HepG2 (cell line): Measurements from ENCODE around the gene TBC1D19.

Experiments used
- EZH2 ChIP-seq: conservative IDR thresholded peaks from 2 replicates; pipeline ENCODE4 v1.6.1; 2012; ENCODE audit warnings: mild to moderate bottlenecking, low read depth, low read length, moderate library complexity
- ZNF143 ChIP-seq: sonication (generic); formaldehyde crosslinking; IDR thresholded peaks from 2 replicates; pipeline ENCODE4 v1.4.0; 2020; ENCODE audit warnings: missing genetic modification reagents
- TF ChIP-seq, protein P1 (sequence below): sonication (generic); formaldehyde crosslinking; IDR thresholded peaks from 2 replicates; pipeline ENCODE4 v1.5.0; 2020; ENCODE audit warnings: mild to moderate bottlenecking, missing genetic modification reagents, moderate library complexity

DNA sequence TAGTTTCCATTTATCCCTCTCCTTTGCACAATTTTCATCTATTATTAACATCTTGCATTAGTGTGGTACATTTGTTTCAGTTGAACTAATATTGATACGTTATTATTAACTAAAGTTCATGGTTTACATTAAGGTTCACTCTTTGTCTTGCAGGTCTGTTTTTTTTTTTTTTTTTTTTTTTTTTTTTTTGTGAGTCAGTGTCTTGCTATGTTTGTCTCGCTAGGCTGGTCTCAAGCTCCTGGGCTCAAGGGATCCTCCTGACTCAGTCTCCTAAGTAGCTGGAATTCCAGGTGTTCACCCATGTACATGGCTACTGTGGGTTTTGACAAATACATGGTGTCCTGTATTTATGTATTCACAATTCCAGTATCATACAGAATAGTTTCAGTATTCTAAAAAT is 6.8 kb downstream of the TBC1D19 start:
- TF ChIP-seq ZNF143 (no peak), EZH2 (no peak)
- TF ChIP-seq, protein P1, sequence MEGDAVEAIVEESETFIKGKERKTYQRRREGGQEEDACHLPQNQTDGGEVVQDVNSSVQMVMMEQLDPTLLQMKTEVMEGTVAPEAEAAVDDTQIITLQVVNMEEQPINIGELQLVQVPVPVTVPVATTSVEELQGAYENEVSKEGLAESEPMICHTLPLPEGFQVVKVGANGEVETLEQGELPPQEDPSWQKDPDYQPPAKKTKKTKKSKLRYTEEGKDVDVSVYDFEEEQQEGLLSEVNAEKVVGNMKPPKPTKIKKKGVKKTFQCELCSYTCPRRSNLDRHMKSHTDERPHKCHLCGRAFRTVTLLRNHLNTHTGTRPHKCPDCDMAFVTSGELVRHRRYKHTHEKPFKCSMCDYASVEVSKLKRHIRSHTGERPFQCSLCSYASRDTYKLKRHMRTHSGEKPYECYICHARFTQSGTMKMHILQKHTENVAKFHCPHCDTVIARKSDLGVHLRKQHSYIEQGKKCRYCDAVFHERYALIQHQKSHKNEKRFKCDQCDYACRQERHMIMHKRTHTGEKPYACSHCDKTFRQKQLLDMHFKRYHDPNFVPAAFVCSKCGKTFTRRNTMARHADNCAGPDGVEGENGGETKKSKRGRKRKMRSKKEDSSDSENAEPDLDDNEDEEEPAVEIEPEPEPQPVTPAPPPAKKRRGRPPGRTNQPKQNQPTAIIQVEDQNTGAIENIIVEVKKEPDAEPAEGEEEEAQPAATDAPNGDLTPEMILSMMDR = no peak
